GM12878 (cell line): Measurements from ENCODE around the gene PLXNA2. TPM values are rescaled to one million over a fixed set of nuclear protein-coding genes. Genes with fewer than 3 reads are reported as not detected.

Experiments
- ATAC-seq: fragments of 200-7000 bp; cut with Tn5 transposase; 3 replicates; pipeline ENCODE4 v1.9.1; 2020; ENCODE audit warnings: mild to moderate bottlenecking, moderate library complexity
- BruUV-seq: library from RNA; stranded (reverse); fragments of 400-500 nt; replicated peaks from 2 replicates; lab custom pipeline; 2021; lab: Mats Ljungman, UMichigan
- CTCF ChIA-PET: fragments of 300-600 bp; sonication (Branson Sonifier 250); formaldehyde crosslinking; extraction: SDS; loops from one replicate; lab custom pipeline; 2021; ENCODE audit warnings: inconsistent platforms; lab: Yijun Ruan, JAX
- POLR2A ChIA-PET: fragments of 350-600 bp; formaldehyde crosslinking; extraction: SDS; loops from one replicate; lab custom pipeline; 2021; ENCODE audit warnings: inconsistent platforms; lab: Charles Lee
- RAD21 ChIA-PET: fragments of 300-600 bp; sonication (Branson Sonifier 250); formaldehyde crosslinking; loops from one replicate; lab custom pipeline; 2023; ENCODE audit warnings: antibody characterized with exemption; ENCODE audit not compliant: unreplicated experiment; lab: Charles Lee
- SMC1A ChIA-PET: fragments of 300-600 bp; sonication (Branson Sonifier 250); formaldehyde crosslinking; loops from one replicate; lab custom pipeline; 2023; ENCODE audit not compliant: unreplicated experiment, uncharacterized antibody; lab: Charles Lee
- DNase-seq: peaks from one replicate; pipeline ENCODE4 v3.0.0-alpha.2; 2011; ENCODE audit warnings: low read depth, low spot score
- FAIRE-seq: peaks from 3 replicates; lab custom pipeline; 2011; peaks lifted over from hg19 to GRCh38; lab: Jason Lieb, UNC
- H2AFZ ChIP-seq: 2 replicates; pipeline ENCODE4 v1.6.0; 2011; ENCODE audit warnings: low read depth, low read length, control low read depth; ENCODE audit not compliant: control insufficient read depth
- H3K27ac ChIP-seq: 2 replicates; pipeline ENCODE4 v1.5.1; 2011; ENCODE audit warnings: control low read depth; ENCODE audit not compliant: control insufficient read depth, insufficient read depth
- H3K27me3 ChIP-seq, 2 experiments: replicated peaks in 1 of 2; 2 replicates each; pipeline versions ENCODE4 v1.6.0 to v1.6.1; 2011; ENCODE audit warnings: low read length in 1 of 2; ENCODE audit not compliant: control insufficient read depth in 2 of 2, insufficient read depth in 2 of 2
- H3K36me3 ChIP-seq, 2 experiments: 2 replicates each; pipeline ENCODE4 v1.5.1; 2011; ENCODE audit warnings: low read length in 1 of 2; ENCODE audit not compliant: control insufficient read depth in 2 of 2, insufficient read depth in 2 of 2
- H3K4me1 ChIP-seq: 2 replicates; pipeline ENCODE4 v1.6.1; 2011; ENCODE audit warnings: mild to moderate bottlenecking, low read length, moderate library complexity, mixed read lengths; ENCODE audit not compliant: control insufficient read depth, insufficient read depth
- H3K4me2 ChIP-seq: 2 replicates; pipeline ENCODE4 v1.6.0; 2011; ENCODE audit warnings: control low read depth; ENCODE audit not compliant: control insufficient read depth, insufficient read depth
- H3K4me3 ChIP-seq: fragments of 200-600 bp; sonication (generic); 2 replicates; pipeline ENCODE4 v1.5.1; 2016
- H3K79me2 ChIP-seq: 2 replicates; pipeline ENCODE4 v1.6.0; 2011; ENCODE audit warnings: low read length; ENCODE audit not compliant: control insufficient read depth, insufficient read depth
- H3K9ac ChIP-seq: 2 replicates; pipeline ENCODE4 v1.8.0; 2011; ENCODE audit warnings: low read length, control low read depth, mixed read lengths; ENCODE audit not compliant: control insufficient read depth, insufficient read depth
- H3K9me3 ChIP-seq: replicated peaks from 3 replicates; pipeline ENCODE4 v1.5.1; 2011; ENCODE audit warnings: mild to moderate bottlenecking, low read length; ENCODE audit not compliant: control insufficient read depth, insufficient read depth
- H4K20me1 ChIP-seq: 2 replicates; pipeline ENCODE4 v1.6.0; 2011; ENCODE audit not compliant: control insufficient read depth, insufficient read depth
- CREB1 ChIP-seq: IDR thresholded peaks from 2 replicates; pipeline ENCODE4 v1.6.1; 2012; ENCODE audit warnings: low read depth, mild to moderate bottlenecking, inconsistent platforms
- LARP7 ChIP-seq: fragments of 450-650 bp; IDR thresholded peaks from 2 replicates; pipeline ENCODE4 v1.6.1; 2017; ENCODE audit warnings: mild to moderate bottlenecking
- MEF2B ChIP-seq: fragments of 450-650 bp; IDR thresholded peaks from 2 replicates; pipeline ENCODE4 v1.6.1; 2018; ENCODE audit warnings: mild to moderate bottlenecking, moderate library complexity; ENCODE audit not compliant: partially characterized antibody, poor library complexity, severe bottlenecking
- MXI1 ChIP-seq: fragments of 150-350 bp; IDR thresholded peaks from 2 replicates; pipeline ENCODE4 v1.6.1; 2011; ENCODE audit warnings: low read depth, mild to moderate bottlenecking, inconsistent platforms, low read length, improper control_type of control experiment
- PAX5 ChIP-seq: IDR thresholded peaks from 2 replicates; pipeline ENCODE4 v1.6.1; 2011; ENCODE audit warnings: low read depth, low read length, borderline replicate concordance
- SMAD5 ChIP-seq: IDR thresholded peaks from 2 replicates; pipeline ENCODE4 v1.6.1; 2016; ENCODE audit warnings: antibody characterized with exemption, low read depth
- ZNF24 ChIP-seq: fragments of 450-650 bp; IDR thresholded peaks from 2 replicates; pipeline ENCODE4 v1.6.1; 2017; ENCODE audit warnings: antibody characterized with exemption, mild to moderate bottlenecking
- WGBS: methylation state at CpG from one replicate; pipeline ENCODE4 v1.1.6; 2016; ENCODE audit warnings: low lambda C conversion rate; ENCODE audit not compliant: insufficient replicate concordance, insufficient coverage; ENCODE audit errors: missing lambda C conversion rate; 5-methylcytosine and 5-hydroxymethylcytosine counted together
- in situ Hi-C: fragments of 300-500 bp; cut with MboI; formaldehyde crosslinking; loops from 9 replicates; pipeline ENCODE4 v1.14.3; 2018; ENCODE audit warnings: mixed read lengths
- intact Hi-C: fragments of 100-400 bp; cut with micrococcal nuclease; formaldehyde crosslinking; loops from one replicate; pipeline ENCODE4 v1.14.2; 2022; ENCODE audit not compliant: unreplicated experiment
- polyA plus RNA-seq, 11 experiments: library from polyadenylated mRNA; depleted of rRNA in 4 of 11; unstranded in 6 of 11; stranded (reverse) in 5 of 11; fragments of >200 nt; fragmentation: Nextera tagmentation in 4 of 11; fragmentation: Illumina TruSeq in 1 of 11; extraction: Ambion mirVana in 4 of 11; extraction: Trizol in 1 of 11; gene quantifications; 1 replicate in 1 of 11; 2 replicates in 10 of 11; pipeline versions ENCODE4 v1.2.1 to v1.2.3, GENCODE V29; 2011 to 2016; ENCODE audit warnings: inconsistent platforms in 2 of 11, missing spikeins in 2 of 11, low read depth in 1 of 11
- total RNA-seq, 4 experiments: library from RNA; depleted of rRNA in 3 of 4; stranded (reverse); fragments of >200 nt in 3 of 4; fragmentation: Illumina TruSeq in 1 of 4; extraction: Trizol in 1 of 4; gene quantifications; 2 replicates each; pipeline versions ENCODE4 v1.2.1 to v1.2.3, GENCODE V29; 2013 to 2021
- TF ChIP-seq, protein P1 (sequence below): fragments of 450-650 bp; IDR thresholded peaks from 2 replicates; pipeline ENCODE4 v1.6.1; 2016; ENCODE audit warnings: mild to moderate bottlenecking
- TF ChIP-seq, protein P2 (sequence below): IDR thresholded peaks from 2 replicates; pipeline ENCODE4 v1.6.1; 2012; ENCODE audit warnings: low read length, inconsistent platforms

The PLXNA2 gene
- total and polyA plus RNA-seq, 10 of the 15 experiments (the other 5 are each of a cell fraction or from before 2014, with no cell fraction given): under 0.01 to 0.08 (median 0.07) TPM; not detected in 4

DNA sequence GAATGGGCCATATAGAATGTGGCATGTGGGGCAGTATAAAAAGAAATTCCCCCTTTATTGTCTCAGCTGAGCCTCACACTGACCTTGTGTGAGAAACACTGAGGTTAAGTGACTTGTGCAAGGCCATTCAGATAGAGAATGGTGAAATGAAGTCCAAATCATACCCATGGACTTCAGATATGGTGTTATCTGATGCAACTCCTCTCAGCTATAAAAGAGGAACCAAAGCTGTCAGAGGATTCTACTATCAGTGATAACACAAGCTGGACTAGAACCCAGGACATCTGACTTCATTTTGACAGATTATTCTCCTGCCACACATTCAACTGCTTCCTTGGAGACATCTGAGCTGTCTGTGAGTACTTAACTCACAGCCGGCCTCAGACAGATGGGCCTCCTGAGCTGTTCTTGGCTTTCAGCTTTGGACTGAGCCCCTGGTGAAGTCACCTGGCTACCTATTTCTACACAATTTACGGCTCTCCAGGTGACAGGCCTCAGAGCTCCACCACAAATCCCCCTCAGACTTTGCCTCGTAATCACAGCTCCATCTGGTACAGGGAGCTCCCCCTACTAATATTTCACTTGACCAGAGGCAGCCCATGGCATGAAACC is 104.6 kb downstream of the PLXNA2 start:
- in situ Hi-C loops: no loop called here
- ChIA-PET RAD21 (interaction anchor here (1.0 kb wide), 1 partner anchor 106 kb away, joined by 3 read pairs; no protein-coding TSS in a partner anchor), CTCF (interaction anchor here (0.7 to 2.0 kb wide), 3 partner anchors 8 to 106 kb away, joined by 3 to 6 read pairs (median 4); partner anchors contain the start of gene PLXNA2), SMC1A (interaction anchor here (0.8 to 1.2 kb wide), 4 partner anchors 10 to 106 kb away, joined by 3 to 4 read pairs (median 3); partner anchors contain the start of gene PLXNA2), POLR2A (no interaction called here)
- Histone ChIP-seq H3K79me2 (no peaks in the 10 kb centered on the region), H3K4me2 (no peak overlapping the region), H4K20me1 (no peaks in the 10 kb centered on the region), H3K4me3 (no peak overlapping the region), H3K9ac (no peak overlapping the region), H3K27ac (no peak overlapping the region), H3K9me3 (no peaks in the 10 kb centered on the region), H2AFZ (no peak overlapping the region), H3K27me3 (no peaks in the 10 kb centered on the region; a peak in 2 of 4 replicates), H3K36me3 (no peaks in the 10 kb centered on the region), H3K4me1 (no peaks in the 10 kb centered on the region)
- WGBS: 23% methylated on average over 3 of the region's 3 CpGs
- ATAC-seq: no peak
- intact Hi-C loops: no loop called here
- TF ChIP-seq LARP7 (no peak), CREB1 (no peak), PAX5 (no peak), SMAD5 (no peak), MEF2B (no peak), ZNF24 (no peak), MXI1 (no peak)
- TF ChIP-seq, protein P1, sequence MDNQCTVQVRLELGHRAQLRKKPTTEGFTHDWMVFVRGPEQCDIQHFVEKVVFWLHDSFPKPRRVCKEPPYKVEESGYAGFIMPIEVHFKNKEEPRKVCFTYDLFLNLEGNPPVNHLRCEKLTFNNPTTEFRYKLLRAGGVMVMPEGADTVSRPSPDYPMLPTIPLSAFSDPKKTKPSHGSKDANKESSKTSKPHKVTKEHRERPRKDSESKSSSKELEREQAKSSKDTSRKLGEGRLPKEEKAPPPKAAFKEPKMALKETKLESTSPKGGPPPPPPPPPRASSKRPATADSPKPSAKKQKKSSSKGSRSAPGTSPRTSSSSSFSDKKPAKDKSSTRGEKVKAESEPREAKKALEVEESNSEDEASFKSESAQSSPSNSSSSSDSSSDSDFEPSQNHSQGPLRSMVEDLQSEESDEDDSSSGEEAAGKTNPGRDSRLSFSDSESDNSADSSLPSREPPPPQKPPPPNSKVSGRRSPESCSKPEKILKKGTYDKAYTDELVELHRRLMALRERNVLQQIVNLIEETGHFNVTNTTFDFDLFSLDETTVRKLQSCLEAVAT: no peak
- TF ChIP-seq, protein P2, sequence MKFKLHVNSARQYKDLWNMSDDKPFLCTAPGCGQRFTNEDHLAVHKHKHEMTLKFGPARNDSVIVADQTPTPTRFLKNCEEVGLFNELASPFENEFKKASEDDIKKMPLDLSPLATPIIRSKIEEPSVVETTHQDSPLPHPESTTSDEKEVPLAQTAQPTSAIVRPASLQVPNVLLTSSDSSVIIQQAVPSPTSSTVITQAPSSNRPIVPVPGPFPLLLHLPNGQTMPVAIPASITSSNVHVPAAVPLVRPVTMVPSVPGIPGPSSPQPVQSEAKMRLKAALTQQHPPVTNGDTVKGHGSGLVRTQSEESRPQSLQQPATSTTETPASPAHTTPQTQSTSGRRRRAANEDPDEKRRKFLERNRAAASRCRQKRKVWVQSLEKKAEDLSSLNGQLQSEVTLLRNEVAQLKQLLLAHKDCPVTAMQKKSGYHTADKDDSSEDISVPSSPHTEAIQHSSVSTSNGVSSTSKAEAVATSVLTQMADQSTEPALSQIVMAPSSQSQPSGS: no peak
- no peak for FAIRE-seq
- no TSS peak for BruUV-seq
- no peak for DNase-seq
